DOHH2 (cell line): ENCODE measurements around the gene CBL.

Experiments
- CTCF ChIP-seq: fragments of 200-600 bp; sonication (generic); IDR thresholded peaks from one replicate; pipeline ENCODE4 v1.5.1; 2014; ENCODE audit warnings: antibody characterized with exemption, mild to moderate bottlenecking, low read depth, low read length; ENCODE audit not compliant: poor library complexity, severe bottlenecking
- EZH2phosphoT487 ChIP-seq: fragments of 200-600 bp; sonication (generic); IDR thresholded peaks from 2 replicates; pipeline ENCODE4 v1.6.1; 2017; ENCODE audit warnings: borderline replicate concordance, mild to moderate bottlenecking, antibody characterized with exemption, low read length, moderate library complexity, mixed read lengths

GRCh38 chr11:119298726-119299125 is 92.6 kb downstream of the CBL start:
- TF ChIP-seq CTCF (no peak), EZH2phosphoT487 (no peak)
